ENCODE measurements around the gene MYO15B.

Gene MYO15B

DNA sequence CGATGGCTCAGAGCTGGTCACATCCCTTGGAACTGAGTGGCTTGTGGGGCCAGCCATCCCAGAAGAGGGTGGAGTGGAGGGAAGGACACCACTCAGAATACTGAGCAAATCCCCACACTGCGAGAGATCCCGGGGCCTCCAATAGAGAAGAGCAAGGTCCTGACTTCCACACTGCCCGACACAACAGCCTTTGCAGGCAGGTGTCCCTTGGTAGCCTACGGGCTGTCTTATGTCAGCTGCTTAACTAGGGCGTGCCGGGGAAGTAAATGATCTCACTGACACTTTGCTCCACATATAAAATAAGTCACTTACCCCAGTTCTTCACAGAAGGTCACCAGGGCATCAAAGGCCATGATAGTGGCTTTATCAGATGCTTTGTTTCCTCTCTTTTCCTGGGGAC, 63.3 kb downstream of the MYO15B start:
- peaks cover 27% of the 10 kb centered on the region for H3K79me2 ChIP-seq (ENCODE audit: control insufficient read depth, low read length)
- no peak overlapping the region for H3K4me3 ChIP-seq (ENCODE audit: low read length)
- no peaks in the 10 kb centered on the region for H4K20me1 ChIP-seq (ENCODE audit: control insufficient read depth, insufficient read depth, low read depth, low read length)
- H3K4me2 ChIP-seq (ENCODE audit: low read length) = no peak overlapping the region
- H3F3A ChIP-seq (ENCODE audit: control insufficient read depth, insufficient read depth) = peaks cover 5% of the 10 kb centered on the region
- no peak overlapping the region for H3K27ac ChIP-seq (ENCODE audit: low read depth, low read length)
- H3K27me3 ChIP-seq (ENCODE audit: control insufficient read depth, low read length) = no peaks in the 10 kb centered on the region
- peaks cover 85% of the 10 kb centered on the region for H3K36me3 ChIP-seq (ENCODE audit: control insufficient read depth, low read length)
- H3K9me2 ChIP-seq (replicated peaks; ENCODE audit: control insufficient read depth, low read length) = no peaks in the 10 kb centered on the region
- H3K4me1 ChIP-seq (ENCODE audit: control insufficient read depth, low read length) = peaks cover 19% of the 10 kb centered on the region
- no peaks in the 10 kb centered on the region for H3K9me3 ChIP-seq (ENCODE audit: control insufficient read depth, insufficient read depth, low read length)
- TF ChIP-seq EZH2phosphoT487 (IDR thresholded peaks at IDR 0.05; ENCODE audit: borderline replicate concordance, low read length) = no peak

DNA sequence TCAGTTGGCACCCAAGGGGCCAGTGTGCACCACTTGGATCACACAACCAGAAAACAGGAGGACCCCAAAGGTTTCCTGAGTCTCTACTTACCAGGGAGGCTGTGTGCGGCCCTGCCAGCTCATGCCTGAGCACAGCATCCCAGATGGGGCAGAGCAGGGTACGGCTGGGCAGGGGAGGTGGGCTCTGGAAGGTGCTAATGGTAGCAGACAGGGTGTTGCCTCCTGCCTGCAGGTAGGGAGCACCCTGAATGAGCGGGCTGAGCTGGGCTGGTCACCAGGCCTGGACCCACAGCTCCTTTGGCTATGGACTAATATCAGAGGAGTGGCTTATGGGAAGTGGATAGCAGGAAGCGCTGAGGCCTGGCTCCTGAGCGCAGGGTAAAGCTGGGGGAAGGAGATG, 64.7 kb downstream of the MYO15B start:
- Histone ChIP-seq H4K20me1 (ENCODE audit: control insufficient read depth, insufficient read depth, low read depth, low read length) (no peaks in the 10 kb centered on the region), H3K4me3 (ENCODE audit: low read length) (no peak overlapping the region), H3K27ac (ENCODE audit: low read depth, low read length) (no peak overlapping the region), H3K4me2 (ENCODE audit: low read length) (no peak overlapping the region), H3K4me1 (ENCODE audit: control insufficient read depth, low read length) (peaks cover 19% of the 10 kb centered on the region), H3K79me2 (ENCODE audit: control insufficient read depth, low read length) (peaks cover 21% of the 10 kb centered on the region), H3F3A (ENCODE audit: control insufficient read depth, insufficient read depth) (peaks cover 5% of the 10 kb centered on the region), H3K36me3 (ENCODE audit: control insufficient read depth, low read length) (peaks cover 82% of the 10 kb centered on the region), H3K9me3 (ENCODE audit: control insufficient read depth, insufficient read depth, low read length) (no peaks in the 10 kb centered on the region), H3K27me3 (ENCODE audit: control insufficient read depth, low read length) (no peaks in the 10 kb centered on the region), H3K9me2 (replicated peaks; ENCODE audit: control insufficient read depth, low read length) (no peaks in the 10 kb centered on the region)
- TF ChIP-seq, protein P1, sequence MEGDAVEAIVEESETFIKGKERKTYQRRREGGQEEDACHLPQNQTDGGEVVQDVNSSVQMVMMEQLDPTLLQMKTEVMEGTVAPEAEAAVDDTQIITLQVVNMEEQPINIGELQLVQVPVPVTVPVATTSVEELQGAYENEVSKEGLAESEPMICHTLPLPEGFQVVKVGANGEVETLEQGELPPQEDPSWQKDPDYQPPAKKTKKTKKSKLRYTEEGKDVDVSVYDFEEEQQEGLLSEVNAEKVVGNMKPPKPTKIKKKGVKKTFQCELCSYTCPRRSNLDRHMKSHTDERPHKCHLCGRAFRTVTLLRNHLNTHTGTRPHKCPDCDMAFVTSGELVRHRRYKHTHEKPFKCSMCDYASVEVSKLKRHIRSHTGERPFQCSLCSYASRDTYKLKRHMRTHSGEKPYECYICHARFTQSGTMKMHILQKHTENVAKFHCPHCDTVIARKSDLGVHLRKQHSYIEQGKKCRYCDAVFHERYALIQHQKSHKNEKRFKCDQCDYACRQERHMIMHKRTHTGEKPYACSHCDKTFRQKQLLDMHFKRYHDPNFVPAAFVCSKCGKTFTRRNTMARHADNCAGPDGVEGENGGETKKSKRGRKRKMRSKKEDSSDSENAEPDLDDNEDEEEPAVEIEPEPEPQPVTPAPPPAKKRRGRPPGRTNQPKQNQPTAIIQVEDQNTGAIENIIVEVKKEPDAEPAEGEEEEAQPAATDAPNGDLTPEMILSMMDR (IDR thresholded peaks at IDR 0.05; ENCODE audit: low read depth, low read length, poor library complexity, severe bottlenecking) = no peak
- TF ChIP-seq EZH2phosphoT487 (IDR thresholded peaks at IDR 0.05; ENCODE audit: borderline replicate concordance, low read length) = no peak

DNA sequence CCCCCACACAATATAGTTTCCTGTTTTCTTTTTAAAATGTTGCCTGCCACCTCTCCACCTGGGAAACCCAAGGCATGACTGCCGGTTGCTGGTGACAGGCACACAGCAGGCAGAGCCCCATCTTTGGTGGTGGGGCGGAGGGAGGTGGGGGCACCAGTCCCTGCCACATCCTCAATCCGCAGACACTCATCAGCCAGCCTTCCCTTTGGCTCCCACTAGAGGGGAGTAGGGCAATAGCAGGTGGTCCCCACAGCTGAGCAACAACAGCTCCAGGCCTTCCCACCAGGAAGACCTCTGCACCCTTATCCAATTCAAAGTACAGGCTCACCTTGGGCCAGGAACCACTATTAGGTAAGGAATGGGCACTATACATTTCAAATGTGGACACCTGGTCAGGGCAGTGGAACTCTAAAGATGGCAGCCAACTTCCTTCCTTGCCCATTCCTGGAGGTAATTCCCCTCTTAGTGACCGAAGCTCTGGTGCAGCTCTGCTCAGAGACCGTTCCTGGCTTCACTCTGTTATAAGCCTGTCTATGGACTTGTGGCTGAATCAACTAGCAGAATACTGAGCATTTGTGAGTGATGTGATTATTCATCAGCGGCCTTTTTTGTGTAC, 65.4 kb downstream of the MYO15B start:
- Histone ChIP-seq H3K4me2 (ENCODE audit: low read length) (no peak overlapping the region), H3K79me2 (ENCODE audit: control insufficient read depth, low read length) (peaks cover 21% of the 10 kb centered on the region), H3K27ac (ENCODE audit: low read depth, low read length) (no peak overlapping the region), H3K4me3 (ENCODE audit: low read length) (no peak overlapping the region), H3K27me3 (ENCODE audit: control insufficient read depth, low read length) (no peaks in the 10 kb centered on the region), H3K4me1 (ENCODE audit: control insufficient read depth, low read length) (peaks cover 19% of the 10 kb centered on the region), H3K9me2 (replicated peaks; ENCODE audit: control insufficient read depth, low read length) (no peaks in the 10 kb centered on the region), H4K20me1 (ENCODE audit: control insufficient read depth, insufficient read depth, low read depth, low read length) (no peaks in the 10 kb centered on the region), H3F3A (ENCODE audit: control insufficient read depth, insufficient read depth) (peaks cover 5% of the 10 kb centered on the region), H3K36me3 (ENCODE audit: control insufficient read depth, low read length) (peaks cover 79% of the 10 kb centered on the region), H3K9me3 (ENCODE audit: control insufficient read depth, insufficient read depth, low read length) (no peaks in the 10 kb centered on the region)
- TF ChIP-seq, protein P1 (IDR thresholded peaks at IDR 0.05; ENCODE audit: low read depth, low read length, poor library complexity, severe bottlenecking) = peak; percentile 87
- TF ChIP-seq EZH2phosphoT487 (IDR thresholded peaks at IDR 0.05; ENCODE audit: borderline replicate concordance, low read length) = no peak

DNA sequence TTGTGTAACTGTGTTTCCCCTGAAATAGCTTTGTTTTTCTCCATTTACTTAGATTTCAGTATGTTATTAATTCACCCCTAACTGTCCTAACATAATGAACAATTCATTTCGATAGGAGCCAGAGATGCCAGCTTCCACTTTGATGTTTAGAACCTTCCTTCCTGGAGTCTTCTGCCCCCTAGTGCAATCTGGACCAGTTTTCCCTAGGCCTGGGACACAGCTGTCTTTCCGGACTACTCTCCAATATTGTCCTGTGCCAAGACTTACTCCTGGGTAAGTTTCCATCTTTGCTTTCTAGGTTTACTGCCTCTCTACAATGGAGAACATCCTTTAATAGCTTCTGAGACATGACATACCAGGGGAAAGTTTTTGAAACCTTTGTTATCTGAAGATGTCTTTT, 66.6 kb downstream of the MYO15B start:
- Histone ChIP-seq H3K9me3 (ENCODE audit: control insufficient read depth, insufficient read depth, low read length) (no peaks in the 10 kb centered on the region), H3K27me3 (ENCODE audit: control insufficient read depth, low read length) (no peaks in the 10 kb centered on the region), H3K79me2 (ENCODE audit: control insufficient read depth, low read length) (peaks cover 18% of the 10 kb centered on the region), H4K20me1 (ENCODE audit: control insufficient read depth, insufficient read depth, low read depth, low read length) (no peaks in the 10 kb centered on the region), H3K36me3 (ENCODE audit: control insufficient read depth, low read length) (peaks cover 78% of the 10 kb centered on the region), H3K4me1 (ENCODE audit: control insufficient read depth, low read length) (peaks cover 31% of the 10 kb centered on the region), H3K4me2 (ENCODE audit: low read length) (peak overlapping the region; percentile 22; the same call in 1 of the 2 replicates), H3K27ac (ENCODE audit: low read depth, low read length) (peak overlapping the region; percentile 34), H3F3A (ENCODE audit: control insufficient read depth, insufficient read depth) (peaks cover 5% of the 10 kb centered on the region), H3K4me3 (ENCODE audit: low read length) (no peak overlapping the region), H3K9me2 (replicated peaks; ENCODE audit: control insufficient read depth, low read length) (no peaks in the 10 kb centered on the region)
- no peak for TF ChIP-seq EZH2phosphoT487 (IDR thresholded peaks at IDR 0.05; ENCODE audit: borderline replicate concordance, low read length)
- TF ChIP-seq, protein P1 (IDR thresholded peaks at IDR 0.05; ENCODE audit: low read depth, low read length, poor library complexity, severe bottlenecking) = no peak

All from DOHH2 (cell line).